CD4-positive, alpha-beta T cell treated with Interleukin-21 for 1 hour (primary cell): ENCODE results near the gene BMERB1.
"Not testable (repeated sequence)": the region's sequence is repeated elsewhere in the genome, so short reads cannot be mapped to it uniquely, and the experiment has no call there.

Experiments
- DNase-seq: peaks from one replicate; pipeline ENCODE4 v3.0.0-alpha.2; 2020

The BMERB1 gene

GRCh38 chr16:15434425-15435215, at the start of gene BMERB1:
Gene BMERB1, plus strand, starts transcription at chr16:15434588. Its CDS starts 66 bp downstream, at chr16:15434654.
- peak; percentile 45 for DNase-seq

DNA sequence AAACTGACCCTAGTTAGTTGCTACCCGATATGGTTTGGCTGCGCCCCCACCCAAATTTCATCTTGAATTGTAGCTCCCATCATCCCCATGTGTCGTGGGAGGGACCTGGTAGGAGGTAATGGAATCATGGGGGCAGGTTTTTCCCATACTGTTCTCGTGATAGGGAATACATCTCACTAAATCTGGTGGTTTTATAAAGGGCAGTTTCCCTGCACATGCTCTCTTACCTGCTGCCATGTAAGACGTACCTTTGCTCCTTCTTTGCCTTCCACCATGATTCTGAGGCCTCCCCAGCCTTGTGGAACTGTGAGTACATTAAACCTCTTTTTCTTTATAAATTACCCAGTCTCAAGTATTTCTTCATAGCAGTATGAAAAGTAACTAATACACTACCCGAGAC, 46.3 kb upstream of the BMERB1 start:
- not testable (repeated sequence) for DNase-seq

GRCh38 chr16:15389916-15390315, 44.5 kb upstream of the BMERB1 start:
- peak; percentile 13 for DNase-seq

DNA sequence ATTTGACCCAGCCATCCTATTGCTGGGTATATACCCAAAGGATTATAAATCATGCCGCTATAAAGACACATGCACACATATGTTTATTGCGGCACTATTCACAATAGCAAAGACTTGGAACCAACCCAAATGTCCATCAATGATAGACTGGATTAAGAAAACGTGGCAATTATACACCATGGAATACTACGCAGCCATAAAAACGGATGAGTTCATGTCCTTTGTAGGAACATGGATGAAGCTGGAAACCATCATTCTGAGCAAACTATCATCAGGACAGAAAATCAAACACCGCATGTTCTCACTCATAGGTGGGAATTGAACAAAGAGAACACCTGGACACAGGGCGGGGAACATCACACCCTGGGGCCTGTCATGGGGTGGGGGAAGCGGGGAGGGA, 41.4 kb upstream of the BMERB1 start:
- DNase-seq = not testable (repeated sequence)

DNA sequence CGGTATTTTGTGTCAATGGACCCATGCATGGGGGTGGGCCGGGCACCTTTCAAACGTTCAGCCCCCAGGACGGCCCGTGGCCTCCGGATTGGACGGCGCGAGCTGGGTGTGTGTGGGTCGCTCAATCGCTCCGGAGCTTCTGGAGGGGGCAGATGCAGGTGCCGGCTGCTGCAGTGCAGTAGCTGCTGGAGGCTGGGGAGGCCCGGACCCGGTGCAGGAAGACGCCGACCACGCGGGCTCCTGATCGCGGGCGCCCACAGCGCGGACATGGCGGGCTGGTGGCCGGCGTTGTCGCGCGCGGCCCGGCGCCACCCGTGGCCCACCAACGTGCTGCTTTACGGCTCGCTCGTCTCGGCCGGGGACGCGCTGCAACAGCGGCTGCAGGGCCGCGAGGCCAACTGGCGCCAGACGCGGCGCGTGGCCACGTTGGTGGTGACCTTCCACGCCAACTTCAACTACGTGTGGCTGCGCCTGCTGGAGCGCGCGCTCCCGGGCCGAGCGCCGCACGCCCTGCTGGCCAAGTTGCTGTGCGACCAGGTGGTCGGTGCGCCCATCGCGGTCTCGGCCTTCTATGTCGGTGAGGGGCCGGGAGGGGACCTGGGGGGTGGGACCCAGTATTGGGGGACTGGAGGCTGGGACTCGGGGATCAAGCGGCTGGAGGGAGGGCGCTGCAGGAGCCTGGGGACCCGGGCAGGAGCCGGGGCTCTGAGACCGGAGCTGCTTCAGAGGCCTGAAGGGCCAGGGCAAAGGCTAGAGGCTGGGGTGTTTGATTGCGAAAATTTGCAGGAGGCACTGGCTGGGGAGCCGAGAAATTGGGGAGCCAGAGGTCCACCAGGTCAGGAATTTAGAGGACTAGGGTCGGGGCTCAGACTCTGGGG, 38.5 kb upstream of the BMERB1 start, which contains the start of gene MPV17L:
Gene MPV17L, plus strand, starts transcription at position 124 of the 878 bp plus-strand sequence. Its CDS starts 144 bp downstream, at position 268.
- not testable (repeated sequence) for DNase-seq

- DNase-seq = not testable (repeated sequence)
Observed at GRCh38 chr16:15396509-15396829, 37.9 kb upstream of the BMERB1 start.

- no peak for DNase-seq
Observed at GRCh38 chr16:15396948-15397594, 37.3 kb upstream of the BMERB1 start.

GRCh38 chr16:15398618-15399316, 35.6 kb upstream of the BMERB1 start:
- DNase-seq = no peak

DNA sequence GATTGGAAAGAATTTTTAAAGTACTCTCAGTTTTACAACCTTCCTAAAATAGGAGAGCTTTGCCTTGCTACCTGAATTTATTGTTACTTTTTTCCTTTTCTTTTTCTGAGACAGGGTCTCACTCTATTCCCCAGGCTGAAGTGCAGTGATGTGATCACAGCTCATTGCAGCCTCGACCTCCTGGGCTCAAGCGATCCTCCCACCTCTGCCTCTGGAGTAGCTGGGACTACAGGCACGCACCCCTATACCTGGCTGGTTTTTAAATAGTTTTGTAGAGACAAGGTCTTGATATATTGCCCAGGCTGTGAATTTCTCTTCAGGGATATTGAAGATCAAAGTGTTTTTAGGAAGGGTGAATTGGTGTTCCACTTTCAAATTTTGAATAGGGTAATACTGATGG, 35.1 kb upstream of the BMERB1 start:
- no peak for DNase-seq

DNA sequence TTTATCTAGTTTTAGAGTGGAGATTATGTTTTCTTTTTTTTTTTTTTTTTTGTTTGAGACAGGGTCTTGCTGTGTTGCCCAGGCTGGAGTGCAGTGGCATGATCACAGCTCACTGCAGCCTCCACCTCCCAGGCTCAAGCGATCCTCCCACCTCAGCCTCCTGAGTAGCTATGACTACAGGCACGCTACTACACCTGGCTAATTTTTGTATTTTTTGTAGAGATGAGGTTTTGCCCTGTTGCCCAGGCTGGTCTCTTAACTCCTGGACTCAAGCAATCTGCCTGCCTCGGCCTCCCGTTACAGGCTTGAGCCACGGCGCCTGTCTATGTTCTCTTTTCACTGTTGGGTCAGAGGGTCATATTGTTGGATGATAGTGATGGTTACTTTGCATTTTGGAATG, 34.1 kb upstream of the BMERB1 start:
- DNase-seq = not testable (repeated sequence)

DNA sequence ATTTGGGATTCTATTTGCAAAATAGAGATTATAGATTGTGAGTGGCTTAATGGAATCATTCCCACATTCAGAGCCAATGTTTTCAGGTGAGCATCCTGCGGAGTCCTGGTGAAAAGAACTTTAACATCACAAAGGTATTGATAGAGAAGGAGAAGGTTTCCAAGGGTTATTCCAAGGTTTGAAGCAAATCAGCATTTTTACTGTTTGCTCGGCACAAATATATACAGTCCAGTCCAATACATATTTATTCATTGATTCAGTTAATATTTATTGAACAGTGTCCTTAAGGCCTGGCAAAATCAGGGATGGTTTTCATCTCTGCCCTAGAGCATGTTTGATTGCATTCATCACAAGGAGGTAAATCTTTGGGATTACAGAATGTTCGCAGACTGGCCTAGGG, 32.4 kb upstream of the BMERB1 start:
- DNase-seq = no peak

DNA sequence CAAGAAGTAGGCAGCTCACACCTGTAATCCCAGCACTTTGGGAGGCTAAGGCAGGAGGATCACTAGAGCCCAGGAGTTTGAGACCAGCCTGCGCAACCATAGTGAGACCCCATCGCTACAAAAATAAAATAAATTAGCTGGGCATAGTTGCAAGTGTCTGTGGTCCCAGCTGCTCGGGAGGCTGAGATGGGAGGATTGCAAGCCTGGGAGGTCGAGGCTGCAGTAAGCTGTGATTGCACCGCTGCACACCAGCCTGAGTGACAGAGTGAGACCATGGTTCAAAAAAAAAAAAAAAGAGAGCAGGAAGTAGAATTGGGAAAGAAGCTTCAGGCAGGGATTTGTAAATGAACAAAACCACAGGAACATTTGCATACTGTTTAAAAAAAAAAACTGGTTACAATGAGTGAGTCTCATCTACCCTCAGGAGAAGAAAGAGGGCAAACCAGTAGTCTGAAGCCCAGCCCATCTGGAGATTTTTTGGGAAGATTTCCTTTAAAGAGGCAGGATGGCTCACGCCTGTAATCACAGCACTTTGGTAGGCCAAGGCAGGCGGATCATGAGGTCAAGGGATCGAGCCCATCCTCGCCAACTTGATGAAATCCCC, 30.9 kb upstream of the BMERB1 start:
- DNase-seq = no peak

DNA sequence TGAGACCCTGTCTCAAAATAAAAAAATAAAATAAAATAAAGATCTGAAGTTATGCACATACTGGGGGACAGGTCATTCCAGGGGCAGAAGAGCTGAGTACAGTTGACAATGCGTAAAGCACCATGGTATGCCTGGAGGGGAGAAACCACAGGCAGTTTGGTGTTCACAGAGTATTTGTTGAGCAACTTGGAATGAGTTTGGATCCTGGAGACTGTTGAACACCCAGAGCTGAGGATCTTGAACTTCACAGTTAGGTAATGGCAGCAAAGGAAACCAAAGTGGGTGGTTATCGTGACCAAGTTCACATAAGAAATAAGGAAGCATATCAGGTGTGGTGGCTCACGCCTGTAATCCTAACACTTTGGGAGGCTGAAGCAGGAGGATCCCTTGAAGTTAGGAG, 30.3 kb upstream of the BMERB1 start:
- DNase-seq = not testable (repeated sequence)

GRCh38 chr16:15404792-15405191, 29.6 kb upstream of the BMERB1 start:
- no peak for DNase-seq

DNA sequence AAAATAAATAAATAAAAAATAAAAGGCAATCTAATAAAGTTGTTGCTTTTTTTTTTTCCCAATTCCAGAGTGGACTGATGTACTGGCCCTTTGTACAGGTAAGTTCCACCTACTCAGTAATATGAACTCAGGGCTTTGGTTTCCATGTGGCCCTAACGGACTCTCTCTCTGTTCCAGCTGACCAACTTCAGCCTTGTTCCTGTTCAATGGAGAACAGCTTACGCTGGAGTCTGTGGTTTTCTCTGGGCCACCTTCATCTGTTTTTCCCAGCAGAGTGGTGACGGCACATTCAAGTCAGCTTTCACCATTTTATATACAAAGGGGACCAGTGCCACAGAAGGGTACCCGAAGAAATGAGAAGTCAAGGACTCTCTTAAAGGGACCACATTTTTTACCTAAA, 26.6 kb upstream of the BMERB1 start:
- DNase-seq = not testable (repeated sequence)

DNA sequence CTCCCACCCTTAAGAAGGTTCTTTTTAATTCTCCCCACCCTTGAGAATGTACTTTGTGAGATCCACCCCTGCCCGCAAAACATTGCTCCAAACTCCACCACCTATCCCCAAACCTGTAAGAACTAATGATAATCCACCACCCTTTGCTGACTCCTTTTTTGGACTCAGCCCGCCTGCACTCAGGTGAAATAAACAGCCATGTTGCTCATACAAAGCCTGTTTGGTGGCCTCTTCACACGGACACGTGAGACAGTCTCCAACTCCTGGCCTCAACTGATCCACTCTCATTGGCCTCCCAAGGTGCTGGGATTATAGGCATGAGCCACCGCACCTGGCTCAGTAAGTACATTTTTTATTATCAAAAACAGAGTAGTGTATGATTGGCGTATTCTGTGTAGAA, 24.9 kb upstream of the BMERB1 start:
- not testable (repeated sequence) for DNase-seq

DNA sequence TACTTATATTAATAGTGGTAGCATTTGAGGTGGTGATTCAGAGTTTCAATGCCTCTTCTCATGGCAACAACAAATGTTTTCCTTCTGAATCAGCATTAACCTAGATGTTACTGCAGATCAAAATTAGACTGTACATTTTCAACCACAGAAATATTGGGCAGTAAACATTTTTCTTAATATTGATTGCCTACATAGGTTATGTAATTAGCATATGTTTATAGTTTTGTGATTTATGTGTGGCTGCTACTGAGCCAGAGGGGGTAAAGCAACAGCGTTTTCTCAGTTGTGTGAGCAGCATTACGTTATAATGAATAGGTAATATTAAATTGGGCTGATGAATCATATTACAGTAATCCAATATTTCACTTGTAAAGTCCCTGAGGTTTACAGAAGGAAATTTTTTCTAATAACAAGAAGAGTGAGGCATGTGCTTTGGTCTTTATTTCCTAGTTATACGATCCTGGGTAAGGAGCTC, 18.8 kb upstream of the BMERB1 start:
- no peak for DNase-seq

DNA sequence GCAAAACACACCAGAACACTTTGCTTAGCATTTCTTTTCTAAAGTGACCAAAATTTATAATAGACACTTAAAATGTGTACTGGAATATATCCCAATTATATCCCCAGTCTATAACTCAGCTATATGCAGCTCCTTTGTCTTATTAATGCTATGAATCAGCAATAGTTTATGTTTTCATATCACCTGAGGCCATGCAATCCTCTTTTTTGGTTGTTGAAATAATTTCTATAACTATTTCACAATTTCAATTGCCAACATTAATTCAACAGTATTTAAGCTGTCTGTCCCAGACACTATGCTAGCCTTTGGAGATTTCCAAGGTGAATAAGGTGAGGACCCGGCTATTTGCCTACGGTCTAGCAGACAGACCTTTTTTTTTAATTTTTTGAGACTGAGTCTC, 17.2 kb upstream of the BMERB1 start:
- DNase-seq = no peak

- DNase-seq = no peak
Observed at GRCh38 chr16:15418206-15418605, 16.2 kb upstream of the BMERB1 start.

GRCh38 chr16:15421696-15422095, 12.7 kb upstream of the BMERB1 start:
- not testable (repeated sequence) for DNase-seq

GRCh38 chr16:15422222-15422621, 12.2 kb upstream of the BMERB1 start:
- no peak for DNase-seq

- DNase-seq = no peak
Observed at GRCh38 chr16:15425861-15426260, 8.5 kb upstream of the BMERB1 start.
